ENCODE results near the gene WDFY2.

WDFY2 gene

GRCh38 chr13:51767100-51767499, 182.8 kb downstream of the WDFY2 start:
- TF ChIP-seq, protein P1, sequence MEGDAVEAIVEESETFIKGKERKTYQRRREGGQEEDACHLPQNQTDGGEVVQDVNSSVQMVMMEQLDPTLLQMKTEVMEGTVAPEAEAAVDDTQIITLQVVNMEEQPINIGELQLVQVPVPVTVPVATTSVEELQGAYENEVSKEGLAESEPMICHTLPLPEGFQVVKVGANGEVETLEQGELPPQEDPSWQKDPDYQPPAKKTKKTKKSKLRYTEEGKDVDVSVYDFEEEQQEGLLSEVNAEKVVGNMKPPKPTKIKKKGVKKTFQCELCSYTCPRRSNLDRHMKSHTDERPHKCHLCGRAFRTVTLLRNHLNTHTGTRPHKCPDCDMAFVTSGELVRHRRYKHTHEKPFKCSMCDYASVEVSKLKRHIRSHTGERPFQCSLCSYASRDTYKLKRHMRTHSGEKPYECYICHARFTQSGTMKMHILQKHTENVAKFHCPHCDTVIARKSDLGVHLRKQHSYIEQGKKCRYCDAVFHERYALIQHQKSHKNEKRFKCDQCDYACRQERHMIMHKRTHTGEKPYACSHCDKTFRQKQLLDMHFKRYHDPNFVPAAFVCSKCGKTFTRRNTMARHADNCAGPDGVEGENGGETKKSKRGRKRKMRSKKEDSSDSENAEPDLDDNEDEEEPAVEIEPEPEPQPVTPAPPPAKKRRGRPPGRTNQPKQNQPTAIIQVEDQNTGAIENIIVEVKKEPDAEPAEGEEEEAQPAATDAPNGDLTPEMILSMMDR (IDR thresholded peaks at IDR 0.05; ENCODE audit: insufficient read depth, low read depth, low read length, missing control alignments), result no peak
- DNase-seq (ENCODE audit: low read depth), result no peak
- no peak overlapping the region for H3K4me3 ChIP-seq (ENCODE audit: low read depth, low read length)

- no peak overlapping the region for H3K4me3 ChIP-seq (ENCODE audit: low read depth, low read length)
- no peak for DNase-seq (ENCODE audit: low read depth)
- TF ChIP-seq, protein P1 (IDR thresholded peaks at IDR 0.05; ENCODE audit: insufficient read depth, low read depth, low read length, missing control alignments), result no peak
Observed at GRCh38 chr13:51768378-51768921, 184.2 kb downstream of the WDFY2 start.

GRCh38 chr13:51768976-51769375, 184.7 kb downstream of the WDFY2 start:
- H3K4me3 ChIP-seq (ENCODE audit: low read depth, low read length), result no peak overlapping the region
- TF ChIP-seq, protein P1 (IDR thresholded peaks at IDR 0.05; ENCODE audit: insufficient read depth, low read depth, low read length, missing control alignments), result no peak
- DNase-seq (ENCODE audit: low read depth), result no peak

GRCh38 chr13:51769455-51770127, 185.3 kb downstream of the WDFY2 start:
- DNase-seq (ENCODE audit: low read depth), result no peak
- TF ChIP-seq, protein P1 (IDR thresholded peaks at IDR 0.05; ENCODE audit: insufficient read depth, low read depth, low read length, missing control alignments), result no peak
- H3K4me3 ChIP-seq (ENCODE audit: low read depth, low read length), result no peak overlapping the region

DNA sequence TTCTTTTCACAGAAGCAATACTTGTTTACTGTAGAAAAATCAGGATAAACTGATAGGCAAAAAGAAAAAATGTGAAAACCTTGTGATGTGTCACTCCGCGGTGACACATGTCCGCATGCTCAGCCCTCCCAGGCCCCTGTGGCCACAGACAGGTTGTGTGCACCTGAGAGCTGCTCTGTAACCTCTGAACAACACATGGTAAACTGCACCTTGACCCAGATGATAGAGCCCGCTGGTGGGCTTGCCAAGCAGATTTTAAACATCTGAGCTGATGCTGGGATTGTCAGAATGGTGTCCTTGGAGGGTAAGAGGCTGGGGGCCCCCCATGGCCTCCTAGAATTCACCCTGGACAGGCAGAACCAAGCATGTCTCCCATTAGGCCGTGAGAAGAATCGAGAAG, 185.9 kb downstream of the WDFY2 start:
- no peak overlapping the region for H3K4me3 ChIP-seq (ENCODE audit: low read depth, low read length)
- TF ChIP-seq, protein P1 (IDR thresholded peaks at IDR 0.05; ENCODE audit: insufficient read depth, low read depth, low read length, missing control alignments), result no peak
- DNase-seq (ENCODE audit: low read depth), result no peak

GRCh38 chr13:51770681-51771417, 186.6 kb downstream of the WDFY2 start:
- H3K4me3 ChIP-seq (ENCODE audit: low read depth, low read length), result no peak overlapping the region
- TF ChIP-seq, protein P1 (IDR thresholded peaks at IDR 0.05; ENCODE audit: insufficient read depth, low read depth, low read length, missing control alignments), result no peak
- peak; percentile 23 for DNase-seq (ENCODE audit: low read depth)

Data from GM12865 (cell line).